Endothelial cell (in vitro differentiated cells): ENCODE measurements around the gene P2RX2. TPM values are rescaled to one million over a fixed set of nuclear protein-coding genes. Genes with fewer than 3 reads are reported as not detected.
A peak's percentile ranks its signal among the peaks of the same experiment; 100 is the strongest.

ENCODE experiments used
- DNase-seq: peaks from one replicate; pipeline ENCODE4 v3.0.0; 2021; ENCODE audit warnings: low spot score
- H3K27ac Mint-ChIP-seq: one replicate; pipeline ENCODE4 v1.8.0; 2021; ENCODE audit warnings: mixed read lengths, inconsistent platforms; ENCODE audit not compliant: unreplicated experiment
- H3K27me3 Mint-ChIP-seq: one replicate; pipeline ENCODE4 v1.8.0; 2021; ENCODE audit warnings: mild to moderate bottlenecking, moderate library complexity, mixed read lengths, inconsistent platforms; ENCODE audit not compliant: unreplicated experiment
- H3K36me3 Mint-ChIP-seq: one replicate; pipeline ENCODE4 v1.8.0; 2021; ENCODE audit warnings: mild to moderate bottlenecking, low read depth, mixed read lengths, inconsistent platforms; ENCODE audit not compliant: unreplicated experiment
- H3K4me1 Mint-ChIP-seq: one replicate; pipeline ENCODE4 v1.8.0; 2021; ENCODE audit warnings: mild to moderate bottlenecking, mixed read lengths, inconsistent platforms; ENCODE audit not compliant: unreplicated experiment
- H3K4me3 Mint-ChIP-seq: one replicate; pipeline ENCODE4 v1.8.0; 2021; ENCODE audit warnings: mild to moderate bottlenecking, mixed read lengths, inconsistent platforms; ENCODE audit not compliant: unreplicated experiment
- H3K9me3 Mint-ChIP-seq: one replicate; pipeline ENCODE4 v1.8.0; 2021; ENCODE audit warnings: mixed read lengths, inconsistent platforms; ENCODE audit not compliant: unreplicated experiment
- CTCF ChIP-seq: fragments of 200-600 bp; sonication (generic); IDR thresholded peaks from one replicate; pipeline ENCODE4 v1.5.0; 2021; ENCODE audit warnings: antibody characterized with exemption; ENCODE audit not compliant: unreplicated experiment
- total RNA-seq: library from RNA; stranded (reverse); fragmentation: NEBNext Ultra II Directional; extraction: Animal tissue kit (Norgen Biotek cat#: 25700); gene quantifications from one replicate; pipeline ENCODE4 v1.2.1, GENCODE V29; 2021; ENCODE audit not compliant: unreplicated experiment

P2RX2 gene
- total RNA-seq, 1 donor from 2014 or later, result not detected

GRCh38 chr12:132653567-132654290 is 35.2 kb downstream of the P2RX2 start:
- Mint-ChIP-seq H3K4me3 (no peak overlapping the region), H3K27me3 (no peaks in the 10 kb centered on the region), H3K36me3 (peaks cover 31% of the 10 kb centered on the region), H3K4me1 (peaks cover 12% of the 10 kb centered on the region), H3K9me3 (no peaks in the 10 kb centered on the region), H3K27ac (peak overlapping the region; percentile 44)
- no peak for TF ChIP-seq CTCF
- DNase-seq, result no peak

- peaks cover 7% of the 10 kb centered on the region for H3K27me3 Mint-ChIP-seq
- no peaks in the 10 kb centered on the region for H3K9me3 Mint-ChIP-seq
- peaks cover 43% of the 10 kb centered on the region for H3K4me1 Mint-ChIP-seq
- peaks cover 46% of the 10 kb centered on the region for H3K36me3 Mint-ChIP-seq
- H3K27ac Mint-ChIP-seq, result no peak overlapping the region
- TF ChIP-seq CTCF, result no peak
- H3K4me3 Mint-ChIP-seq, result peak overlapping the region; percentile 58
- DNase-seq, result no peak
Measured at GRCh38 chr12:132657004-132657727, 38.6 kb downstream of the P2RX2 start.

- no peak for DNase-seq
- Mint-ChIP-seq H3K4me1 (peaks cover 55% of the 10 kb centered on the region), H3K27me3 (peaks cover 8% of the 10 kb centered on the region), H3K9me3 (no peaks in the 10 kb centered on the region), H3K4me3 (peak overlapping the region; percentile 58), H3K27ac (peak overlapping the region; percentile 87), H3K36me3 (peaks cover 52% of the 10 kb centered on the region)
- no peak for TF ChIP-seq CTCF
Measured at GRCh38 chr12:132658149-132658894, 39.7 kb downstream of the P2RX2 start.

- TF ChIP-seq CTCF, result no peak
- Mint-ChIP-seq H3K27me3 (peaks cover 12% of the 10 kb centered on the region), H3K4me3 (no peak overlapping the region), H3K36me3 (peaks cover 54% of the 10 kb centered on the region), H3K27ac (peak overlapping the region; percentile 48), H3K9me3 (no peaks in the 10 kb centered on the region), H3K4me1 (peaks cover 63% of the 10 kb centered on the region)
- DNase-seq, result no peak
Measured at GRCh38 chr12:132659146-132659545, 40.6 kb downstream of the P2RX2 start.
